ENCODE data around the gene DDX55.
"Not testable (repeated sequence)": the region's sequence is repeated elsewhere in the genome, so short reads cannot be mapped to it uniquely, and the experiment has no call there.

DDX55 gene, protein sequence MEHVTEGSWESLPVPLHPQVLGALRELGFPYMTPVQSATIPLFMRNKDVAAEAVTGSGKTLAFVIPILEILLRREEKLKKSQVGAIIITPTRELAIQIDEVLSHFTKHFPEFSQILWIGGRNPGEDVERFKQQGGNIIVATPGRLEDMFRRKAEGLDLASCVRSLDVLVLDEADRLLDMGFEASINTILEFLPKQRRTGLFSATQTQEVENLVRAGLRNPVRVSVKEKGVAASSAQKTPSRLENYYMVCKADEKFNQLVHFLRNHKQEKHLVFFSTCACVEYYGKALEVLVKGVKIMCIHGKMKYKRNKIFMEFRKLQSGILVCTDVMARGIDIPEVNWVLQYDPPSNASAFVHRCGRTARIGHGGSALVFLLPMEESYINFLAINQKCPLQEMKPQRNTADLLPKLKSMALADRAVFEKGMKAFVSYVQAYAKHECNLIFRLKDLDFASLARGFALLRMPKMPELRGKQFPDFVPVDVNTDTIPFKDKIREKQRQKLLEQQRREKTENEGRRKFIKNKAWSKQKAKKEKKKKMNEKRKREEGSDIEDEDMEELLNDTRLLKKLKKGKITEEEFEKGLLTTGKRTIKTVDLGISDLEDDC

DNA sequence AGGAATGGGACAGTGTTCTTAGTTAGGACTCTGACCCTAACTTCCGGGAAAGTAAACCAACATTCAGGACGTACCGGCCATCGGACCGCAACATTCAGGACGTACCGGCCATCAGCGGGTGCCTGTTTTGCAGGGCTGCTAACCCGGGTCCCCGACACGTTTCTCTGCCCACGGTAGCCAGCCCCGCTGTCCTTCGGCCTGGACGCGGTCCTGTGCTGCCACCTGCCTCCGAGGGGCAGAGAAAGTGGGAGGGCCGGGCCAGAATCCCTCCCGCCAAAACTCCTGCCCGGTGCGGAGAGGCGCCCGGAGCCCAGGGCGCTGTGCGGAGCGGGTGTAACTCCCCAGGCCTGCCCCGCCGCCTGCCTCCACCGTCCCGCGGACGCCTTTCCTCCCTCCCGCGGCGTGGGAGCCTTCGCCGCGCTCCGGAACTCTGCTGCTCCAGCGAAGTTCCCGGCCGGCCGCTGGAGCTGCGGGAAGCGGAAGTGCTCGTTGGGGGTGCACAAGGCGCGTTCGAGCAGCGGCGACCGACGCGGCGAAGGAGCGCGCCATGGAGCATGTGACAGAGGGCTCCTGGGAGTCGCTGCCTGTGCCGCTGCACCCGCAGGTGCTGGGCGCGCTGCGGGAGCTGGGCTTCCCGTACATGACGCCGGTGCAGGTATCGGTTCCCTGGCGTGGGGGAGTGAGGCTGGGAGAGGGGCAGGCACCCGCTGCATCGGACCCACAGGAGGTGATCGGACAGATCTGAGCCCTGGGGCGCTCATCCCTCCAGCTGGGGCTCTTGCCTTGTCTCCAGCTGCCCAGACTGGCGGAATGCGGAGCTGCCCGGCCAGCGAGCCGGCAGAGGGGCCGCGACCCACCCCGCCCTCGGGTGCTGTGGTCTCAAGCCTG, at the start of gene DDX55:
Gene DDX55 (plus strand): TSS at position 498 of the 888 bp plus-strand sequence. CDS start 50 bp downstream, at position 548.
- DNase-seq = peak; percentile 80

DNA sequence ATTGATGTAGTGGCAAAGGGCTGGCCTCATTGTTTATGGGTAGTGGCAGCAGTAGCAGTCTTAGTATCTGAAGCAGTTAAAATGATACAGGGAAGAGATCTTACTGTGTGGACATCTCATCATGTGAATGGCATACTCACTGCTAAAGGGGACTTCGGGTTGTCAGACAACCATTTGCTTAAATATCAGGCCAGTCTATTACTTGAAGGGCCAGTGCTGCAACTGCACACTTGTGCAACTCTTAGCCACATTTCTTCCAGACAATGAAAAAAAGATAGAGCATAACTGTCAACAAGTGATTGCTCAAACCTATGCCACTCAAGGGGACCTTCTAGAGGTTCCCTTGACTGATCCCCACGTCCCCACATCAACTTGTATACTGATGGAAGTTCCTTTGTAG, 47.8 kb upstream of the DDX55 start:
- not testable (repeated sequence) for DNase-seq

DNA sequence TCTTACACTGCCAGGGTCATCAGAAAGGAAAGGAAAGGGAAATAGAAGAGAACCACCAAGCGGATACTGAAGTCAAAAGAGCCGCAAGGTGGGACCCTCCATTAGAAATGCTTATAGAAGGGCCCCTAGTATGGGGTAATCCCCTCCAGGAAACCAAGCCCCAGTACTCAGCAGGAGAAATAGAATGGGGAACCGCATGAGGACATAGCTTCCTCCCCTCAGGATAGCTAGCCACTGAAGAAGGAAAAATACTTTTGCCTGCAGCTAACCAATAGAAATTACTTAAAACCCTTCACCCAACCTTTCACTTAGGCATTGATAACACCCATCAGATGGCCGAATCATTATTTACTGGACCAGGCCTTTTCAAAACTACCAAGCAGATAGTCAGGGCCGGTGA, 47.1 kb upstream of the DDX55 start:
- not testable (repeated sequence) for DNase-seq

DNA sequence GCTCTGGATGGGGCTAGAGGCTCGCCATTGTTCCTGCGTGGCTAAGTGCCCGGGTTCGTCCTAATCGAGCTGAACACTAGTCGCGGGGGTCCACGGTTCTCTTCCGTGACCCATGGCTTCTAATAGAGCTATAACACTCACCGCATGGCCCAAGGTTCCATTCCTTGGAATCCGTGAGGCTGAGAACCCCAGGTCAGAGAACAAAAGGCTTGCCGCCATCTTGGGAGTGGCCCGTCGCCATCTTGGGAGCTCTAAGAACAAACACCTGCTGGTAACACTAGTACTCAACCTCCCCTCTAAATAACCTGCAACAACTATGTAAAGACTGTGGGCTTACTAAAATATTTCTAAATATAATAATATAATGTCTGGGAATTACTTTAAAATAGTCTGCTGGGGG, 43.4 kb upstream of the DDX55 start:
- DNase-seq = not testable (repeated sequence)

GRCh38 chr12:123559468-123559867, 42.4 kb upstream of the DDX55 start:
- no peak for DNase-seq

- DNase-seq = no peak
Measured at GRCh38 chr12:123571343-123571813, 30.5 kb upstream of the DDX55 start.

DNA sequence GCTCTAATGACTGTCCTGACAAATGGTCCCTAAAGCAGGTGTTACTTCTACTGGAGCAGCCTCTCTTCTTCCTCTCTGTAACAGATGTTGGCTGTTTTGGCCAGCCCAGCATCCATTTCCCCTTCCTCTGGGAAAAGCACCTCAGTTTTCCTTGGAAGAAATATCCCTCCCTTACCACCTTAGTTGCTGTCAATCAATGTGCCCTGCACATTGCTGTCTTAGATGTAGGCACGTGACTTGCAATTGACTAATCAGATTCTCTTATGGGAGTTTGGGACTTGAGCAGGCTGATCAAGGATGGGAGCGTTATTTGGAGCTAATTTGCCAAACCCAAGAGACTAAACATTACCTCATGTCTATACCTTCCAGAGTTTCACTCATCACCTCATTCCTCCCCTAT, 29.5 kb upstream of the DDX55 start:
- DNase-seq = no peak

GRCh38 chr12:123573870-123574269, 28.0 kb upstream of the DDX55 start:
- DNase-seq = no peak

DNA sequence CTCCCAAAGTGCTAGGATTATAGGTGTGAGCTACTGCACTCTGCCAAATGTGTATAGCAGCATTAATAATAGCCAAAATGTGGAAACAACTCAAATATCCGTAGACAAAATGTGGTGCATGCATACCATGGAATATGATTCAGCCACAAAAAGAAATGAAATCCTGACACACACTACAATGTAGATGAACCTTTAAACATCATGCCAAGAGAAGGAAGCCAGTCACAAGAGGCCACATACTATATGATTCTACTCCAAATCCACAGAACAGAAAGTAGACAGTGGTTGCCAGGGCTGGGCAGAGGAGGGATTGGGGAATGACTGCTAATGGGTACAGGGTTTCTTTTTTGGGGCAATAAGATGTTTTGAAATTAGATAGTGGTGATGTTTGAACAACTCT, 25.3 kb upstream of the DDX55 start:
- DNase-seq = no peak

DNA sequence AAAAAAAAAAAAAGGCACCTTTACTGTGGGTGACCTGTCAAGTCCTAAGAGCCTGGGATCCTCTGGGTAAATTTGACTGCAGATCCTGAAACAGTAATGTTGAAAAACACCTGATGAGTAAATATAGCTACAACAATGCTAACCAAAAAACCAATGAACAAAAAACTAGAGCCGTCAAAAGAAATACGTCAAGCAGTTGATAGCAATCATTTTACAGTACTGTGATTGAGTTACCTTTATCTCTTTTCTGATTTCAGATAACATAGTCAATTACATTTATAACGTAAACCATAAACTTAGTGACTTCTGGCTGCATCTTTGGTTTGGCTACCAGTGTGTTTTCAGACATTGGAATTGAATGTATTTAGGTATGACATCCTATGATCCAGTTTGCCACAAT, 23.7 kb upstream of the DDX55 start:
- no peak for DNase-seq

- not testable (repeated sequence) for DNase-seq
Measured at GRCh38 chr12:123578829-123579228, 23.1 kb upstream of the DDX55 start.

- no peak for DNase-seq
Measured at GRCh38 chr12:123580772-123581171, 21.1 kb upstream of the DDX55 start.

- no peak for DNase-seq
Measured at GRCh38 chr12:123591702-123592481, 10.0 kb upstream of the DDX55 start.

GRCh38 chr12:123595729-123596128, 6.2 kb upstream of the DDX55 start:
- no peak for DNase-seq

GRCh38 chr12:123597100-123597499, 4.8 kb upstream of the DDX55 start:
- no peak for DNase-seq

- DNase-seq = no peak
Measured at GRCh38 chr12:123598522-123598921, 3.4 kb upstream of the DDX55 start.

DNA sequence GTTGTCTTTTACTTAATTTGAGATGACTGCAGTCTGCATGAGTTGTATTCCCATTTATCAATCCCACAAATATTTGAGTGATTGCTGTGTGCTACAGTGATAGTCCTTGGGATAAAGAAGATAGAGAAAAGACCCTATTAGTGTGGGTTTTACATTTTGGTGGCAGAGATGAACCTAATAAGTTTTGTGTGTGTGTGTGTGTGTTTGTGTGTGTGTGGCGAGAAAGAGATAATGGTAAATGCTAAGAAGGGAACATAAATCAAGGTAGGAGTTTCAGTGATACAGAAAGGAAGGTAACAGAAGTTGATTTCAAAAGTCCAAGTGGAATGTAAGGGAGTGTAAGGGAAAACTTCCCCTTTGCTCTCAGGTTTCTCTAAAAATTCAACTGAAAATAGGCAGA, 2.6 kb upstream of the DDX55 start:
- no peak for DNase-seq

DNA sequence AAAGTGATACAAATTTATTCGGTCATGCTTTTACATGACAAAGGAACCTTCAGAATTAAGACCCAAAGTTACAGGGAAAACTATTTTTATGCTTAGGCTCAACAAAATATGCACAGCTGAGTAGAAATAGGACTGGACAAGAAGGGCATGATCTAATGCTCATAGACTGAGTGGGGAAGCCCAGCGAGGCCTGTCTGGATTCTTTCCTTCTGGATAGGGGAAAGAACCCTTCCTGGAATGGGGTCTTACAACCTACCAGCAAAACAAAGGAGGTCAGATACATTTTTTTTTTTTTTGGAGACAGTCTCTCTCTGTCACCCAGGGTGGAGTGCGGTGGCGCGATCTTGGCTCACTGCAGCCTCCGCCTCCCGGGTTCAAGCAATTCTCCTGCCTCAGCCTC, 2.2 kb upstream of the DDX55 start:
- DNase-seq = no peak

DNA sequence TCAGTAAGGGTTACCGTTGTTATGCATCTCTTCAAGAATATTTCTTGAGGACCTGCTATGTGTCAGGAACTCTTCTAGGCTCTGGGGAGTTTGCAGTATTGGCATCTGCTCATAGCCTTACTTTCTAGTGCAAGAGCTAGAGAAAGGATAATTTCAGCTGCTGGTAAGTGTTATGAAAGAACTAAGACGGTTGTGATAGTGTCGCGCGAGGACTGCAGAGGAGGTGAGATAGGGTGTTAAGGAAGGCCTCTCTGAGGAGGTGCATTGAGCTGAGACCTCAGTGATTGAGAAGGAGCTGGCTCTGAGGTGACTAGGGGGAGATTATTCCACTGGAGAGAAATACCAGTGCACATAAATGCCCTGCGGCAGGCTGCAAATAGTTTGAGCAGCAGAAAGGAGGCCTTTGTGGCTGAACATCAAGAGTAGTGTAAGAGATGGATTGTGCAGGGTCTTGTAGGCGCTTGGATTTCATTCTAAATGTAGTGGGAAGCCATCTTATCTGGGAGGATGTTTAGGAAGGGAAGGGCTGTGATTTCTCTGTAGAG, 824 bp downstream of the DDX55 start:
- no peak for DNase-seq

DNA sequence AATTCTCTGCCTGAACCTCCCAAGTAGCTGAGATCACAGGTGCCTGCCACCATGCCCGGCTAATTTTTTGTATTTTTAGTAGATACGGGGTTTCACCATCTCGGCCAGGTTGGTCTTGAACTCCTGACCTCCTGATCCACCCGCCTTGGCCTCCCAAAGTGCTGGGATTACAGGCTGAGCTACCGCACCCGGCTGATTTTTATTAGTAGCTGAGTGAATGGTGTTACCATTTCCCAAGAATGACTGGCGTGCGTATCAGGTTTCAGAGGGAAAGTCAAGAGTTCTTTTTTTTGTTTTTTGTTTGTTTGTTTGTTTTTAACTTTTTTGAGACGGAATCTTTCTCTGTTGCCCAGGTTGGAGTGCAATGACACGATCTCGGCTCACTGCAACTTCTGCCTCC, 1.6 kb downstream of the DDX55 start:
- DNase-seq = not testable (repeated sequence)

DNA sequence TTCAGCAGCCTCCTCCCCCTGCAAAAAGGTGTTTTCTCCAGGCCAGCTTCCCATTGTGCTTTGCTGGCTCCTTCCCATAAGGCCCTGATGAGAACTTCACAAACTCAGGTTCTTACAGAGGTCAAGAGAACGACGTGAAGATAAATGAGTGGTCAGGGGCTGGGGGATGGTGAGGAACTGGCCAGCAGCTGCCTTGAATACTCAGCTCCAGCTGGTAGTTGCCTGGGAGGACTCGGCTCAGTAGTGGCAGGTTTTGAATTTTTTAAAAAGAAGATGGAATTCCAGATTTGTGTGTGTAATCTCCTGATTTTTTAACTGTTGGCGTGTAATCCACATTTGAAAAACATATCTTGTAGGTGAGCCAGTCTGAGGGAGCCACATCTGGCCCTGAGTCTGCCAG, 5.9 kb downstream of the DDX55 start:
- DNase-seq = no peak

- DNase-seq = no peak
Measured at GRCh38 chr12:123608182-123608581, 6.3 kb downstream of the DDX55 start.

Data from activated effector memory CD4-positive, alpha-beta T cell treated with Interleukin-2 at 50 U/mL for 16 hours (primary cell).